Small intestine (tissue), 7 donors: Measurements from ENCODE around the gene SIDT2. TPM values are rescaled to one million over a fixed set of nuclear protein-coding genes. Genes with fewer than 3 reads are reported as not detected.

Experiments
- DNase-seq, 2 donors: peaks; one replicate each; pipeline versions ENCODE4 v3.0.0 to v3.0.0-alpha.2; 2013
- FAIRE-seq: peaks from 2 replicates; lab custom pipeline; 2012; peaks lifted over from hg19 to GRCh38; lab: Jason Lieb, UNC
- H3K27ac ChIP-seq, 3 donors: one replicate each; pipeline ENCODE4 v1.5.1; 2013; ENCODE audit warnings: low read length in 2 of 3, mild to moderate bottlenecking in 2 of 3, control low read depth in 1 of 3, inconsistent platforms in 1 of 3, low read depth in 1 of 3, moderate library complexity in 1 of 3
- H3K27me3 ChIP-seq, 3 donors: one replicate each; pipeline ENCODE4 v1.6.1; 2013; ENCODE audit warnings: low read length in 3 of 3, inconsistent platforms in 1 of 3; ENCODE audit not compliant: control insufficient read depth in 3 of 3, insufficient read depth in 3 of 3
- H3K36me3 ChIP-seq, 3 donors: one replicate each; pipeline ENCODE4 v1.6.1; 2013; ENCODE audit warnings: low read length in 3 of 3, inconsistent platforms in 1 of 3, low read depth in 1 of 3, mild to moderate bottlenecking in 1 of 3, moderate library complexity in 1 of 3; ENCODE audit not compliant: control insufficient read depth in 3 of 3, insufficient read depth in 2 of 3
- H3K4me1 ChIP-seq, 3 donors: one replicate each; pipeline ENCODE4 v1.6.1; 2013; ENCODE audit warnings: low read length in 2 of 3, inconsistent platforms in 1 of 3, low read depth in 1 of 3, mild to moderate bottlenecking in 1 of 3, moderate library complexity in 1 of 3; ENCODE audit not compliant: control insufficient read depth in 3 of 3, insufficient read depth in 2 of 3
- H3K4me3 ChIP-seq, 3 donors: one replicate each; pipeline ENCODE4 v1.5.1; 2013; ENCODE audit warnings: low read length in 3 of 3, control low read depth in 1 of 3, inconsistent platforms in 1 of 3, low read depth in 1 of 3, mild to moderate bottlenecking in 1 of 3, moderate library complexity in 1 of 3
- H3K9me3 ChIP-seq, 2 donors: one replicate each; pipeline ENCODE4 v1.6.1; 2013; ENCODE audit warnings: low read depth in 1 of 2, low read length in 1 of 2; ENCODE audit not compliant: control insufficient read depth in 2 of 2, insufficient read depth in 1 of 2
- WGBS, 3 donors: extraction: QIAGEN DNeasy Blood & Tissue Kit; methylation state at CpG; one replicate each; pipeline ENCODE4 v1.1.7; 2013; 5-methylcytosine and 5-hydroxymethylcytosine counted together
- polyA plus RNA-seq, 4 donors: library from polyadenylated mRNA; stranded (reverse) in 3 of 4; unstranded in 1 of 4; fragments of 200-250 nt in 3 of 4; fragments of 120-200 nt in 1 of 4; gene quantifications; one replicate each; pipeline versions ENCODE4 v1.2.1 to v1.2.3, GENCODE V29; 2013
- donor health status: healthy with polysubstance abuse.
- donor health status: control.
- donor health status: control.
- donor health status: Bipolar disorder and iron deficiency.
- donor health status: healthy.

SIDT2 gene
- polyA plus RNA-seq, 4 donors: 27.6 to 96.6 (median 55.8) TPM

DNA sequence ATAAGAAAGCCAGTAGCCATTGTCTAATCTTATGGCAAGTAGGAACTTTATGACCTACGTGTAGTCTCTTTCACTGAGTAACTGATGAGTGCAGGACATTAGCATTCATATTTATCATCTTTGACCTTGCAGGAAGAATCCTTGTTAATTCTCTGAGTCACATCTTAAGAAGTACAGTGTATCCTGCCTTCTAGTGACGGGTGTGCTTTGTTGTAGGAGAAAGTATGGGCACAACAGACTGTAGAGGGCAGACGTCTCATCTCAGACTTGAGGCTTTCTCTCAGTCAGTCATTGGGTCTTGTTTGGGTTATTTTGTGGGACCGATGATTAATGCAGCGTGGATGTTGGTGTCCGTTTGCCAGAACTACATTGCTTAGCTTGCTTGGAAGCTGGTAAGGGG lies 60.8 kb downstream of the SIDT2 start:
- FAIRE-seq: no peak
- 81 to 87% (median 86%) methylated on average over 6 of the region's 6 CpGs for WGBS, 3 donors
- H3K4me1 ChIP-seq: no peaks in the 10 kb centered on the region

More for the DNA sequence above, 60.8 kb downstream of the SIDT2 start:
- Histone ChIP-seq H3K27me3 (no peaks in the 10 kb centered on the region), H3K36me3 (peaks cover 0 to 35% (median 6%) of the 10 kb centered on the region in 3 donors), H3K27ac (no peak overlapping the region), H3K9me3 (no peaks in the 10 kb centered on the region), H3K4me3 (no peak overlapping the region)
- DNase-seq: no peak

Other genes with a start within 250 kb of the SIDT2 start
- 10 to 100 TPM in 2 of 4 donors, 1 to 10 TPM in 2; 4.9 to 35.3 (median 9.0) TPM for gene SIK3, start 80.3 kb upstream of the SIDT2 start, polyA plus RNA-seq
- 10 to 100 TPM; 23.2 to 44.7 (median 25.7) TPM for gene PAFAH1B2, start 34.5 kb upstream of the SIDT2 start, polyA plus RNA-seq
- gene TAGLN, start 20.6 kb downstream of the SIDT2 start, polyA plus RNA-seq: 100 to 1,000 TPM in 2 of 4 donors, 10 to 100 TPM in 2; 57.9 to 611 (median 134) TPM
- gene PCSK7, start 53.3 kb downstream of the SIDT2 start, polyA plus RNA-seq: 10 to 100 TPM; 32.0 to 60.8 (median 42.4) TPM
- 10 to 100 TPM in 2 of 4 donors, 1 to 10 TPM in 2; 6.9 to 17.8 (median 8.9) TPM for gene RNF214, start 53.9 kb downstream of the SIDT2 start, polyA plus RNA-seq
- 10 to 100 TPM in 1 of 4 donors, 1 to 10 TPM in 3; 1.6 to 12.5 (median 5.7) TPM for gene BACE1-AS, start 112.6 kb downstream of the SIDT2 start, polyA plus RNA-seq
- gene BACE1, start 137.5 kb downstream of the SIDT2 start, polyA plus RNA-seq: 10 to 100 TPM in 1 of 4 donors, 1 to 10 TPM in 3; 1.6 to 27.9 (median 5.8) TPM
- 10 to 100 TPM in 2 of 4 donors, 1 to 10 TPM in 2; 2.9 to 23.9 (median 8.8) TPM for gene CEP164, start 149.1 kb downstream of the SIDT2 start, polyA plus RNA-seq